OCI-M2 (cell line): Measurements from ENCODE around the gene KIRREL3.
A peak's percentile ranks its signal among the peaks of the same experiment; 100 is the strongest.

Experiments used
- DNase-seq: peaks from one replicate; lab custom pipeline; 2025; ENCODE audit not compliant: unreplicated experiment; lab: John Stamatoyannopoulos, UW

The KIRREL3 gene

GRCh38 chr11:126433244-126433846 lies 567.2 kb downstream of the KIRREL3 start:
- no peak for DNase-seq

GRCh38 chr11:126432525-126432924 lies 568.0 kb downstream of the KIRREL3 start:
- no peak for DNase-seq

- DNase-seq = no peak
Measured at GRCh38 chr11:126432065-126432461, 568.5 kb downstream of the KIRREL3 start.

GRCh38 chr11:126431401-126432064 lies 569.0 kb downstream of the KIRREL3 start:
- no peak for DNase-seq

- no peak for DNase-seq
Measured at GRCh38 chr11:126430581-126431335, 569.8 kb downstream of the KIRREL3 start.

- no peak for DNase-seq
Measured at GRCh38 chr11:126426820-126427749, 573.5 kb downstream of the KIRREL3 start.

- DNase-seq = no peak
Measured at GRCh38 chr11:126426106-126426505, 574.5 kb downstream of the KIRREL3 start.

GRCh38 chr11:126424471-126425039 lies 576.0 kb downstream of the KIRREL3 start:
- no peak for DNase-seq

GRCh38 chr11:126423743-126424142 lies 576.8 kb downstream of the KIRREL3 start:
- no peak for DNase-seq

GRCh38 chr11:126423154-126423553 lies 577.4 kb downstream of the KIRREL3 start:
- no peak for DNase-seq

- no peak for DNase-seq
Measured at GRCh38 chr11:126422446-126422845, 578.1 kb downstream of the KIRREL3 start.

- no peak for DNase-seq
Measured at GRCh38 chr11:126421271-126421671, 579.3 kb downstream of the KIRREL3 start.

- DNase-seq = no peak
Measured at GRCh38 chr11:126420698-126421256, 579.8 kb downstream of the KIRREL3 start.

- DNase-seq = peak; percentile 45
Measured at GRCh38 chr11:126419801-126420697, 580.5 kb downstream of the KIRREL3 start.

GRCh38 chr11:126418887-126419286 lies 581.7 kb downstream of the KIRREL3 start:
- DNase-seq = no peak

GRCh38 chr11:126417091-126417862 lies 583.3 kb downstream of the KIRREL3 start:
- no peak for DNase-seq

GRCh38 chr11:126416542-126417090 lies 584.0 kb downstream of the KIRREL3 start:
- no peak for DNase-seq

- DNase-seq = no peak
Measured at GRCh38 chr11:126415669-126416420, 584.7 kb downstream of the KIRREL3 start.
